Neural crest cell (in vitro differentiated cells): ENCODE measurements around the gene CDC42BPB. TPM values are rescaled to one million over a fixed set of nuclear protein-coding genes. Genes with fewer than 3 reads are reported as not detected.

Source experiments
- DNase-seq: peaks from one replicate; pipeline ENCODE4 v3.0.0; 2021; ENCODE audit warnings: low read depth, mixed read lengths, low spot score
- H3K27ac Mint-ChIP-seq: one replicate; pipeline ENCODE4 v1.8.0; 2021; ENCODE audit warnings: mild to moderate bottlenecking, mixed read lengths; ENCODE audit not compliant: unreplicated experiment
- H3K27me3 Mint-ChIP-seq: 2 replicates; pipeline ENCODE4 v1.8.0; 2021; ENCODE audit warnings: low read depth, mild to moderate bottlenecking, mixed read lengths
- H3K36me3 Mint-ChIP-seq: 2 replicates; pipeline ENCODE4 v1.8.0; 2021; ENCODE audit warnings: low read depth, mild to moderate bottlenecking, mixed read lengths
- H3K4me1 Mint-ChIP-seq: 2 replicates; pipeline ENCODE4 v1.8.0; 2021; ENCODE audit warnings: mixed read lengths
- H3K4me3 Mint-ChIP-seq: one replicate; pipeline ENCODE4 v1.8.0; 2021; ENCODE audit warnings: mild to moderate bottlenecking, mixed read lengths
- H3K9me3 Mint-ChIP-seq: 2 replicates; pipeline ENCODE4 v1.8.0; 2021; ENCODE audit warnings: mixed read lengths
- CTCF ChIP-seq: fragments of 200-600 bp; sonication (generic); conservative IDR thresholded peaks from 2 replicates; pipeline ENCODE4 v1.5.0; 2021; ENCODE audit warnings: antibody characterized with exemption, mild to moderate bottlenecking
- total RNA-seq: library from RNA; stranded (reverse); gene quantifications from 2 replicates; pipeline ENCODE4 v1.2.1, GENCODE V29; 2021

CDC42BPB gene
- total RNA-seq, 1 donor from 2014 or later, result 94.8 TPM

- no peaks in the 10 kb centered on the region for H3K27me3 Mint-ChIP-seq
- DNase-seq, result no peak
- H3K27ac Mint-ChIP-seq, result no peak overlapping the region
- no peaks in the 10 kb centered on the region for H3K36me3 Mint-ChIP-seq
- no peak for TF ChIP-seq CTCF
- peaks cover 17% of the 10 kb centered on the region for H3K4me1 Mint-ChIP-seq
- H3K9me3 Mint-ChIP-seq, result no peaks in the 10 kb centered on the region
- no peak overlapping the region for H3K4me3 Mint-ChIP-seq
Measured at GRCh38 chr14:103061482-103061976, 4.2 kb upstream of the CDC42BPB start.

GRCh38 chr14:103059556-103059955 is 2.2 kb upstream of the CDC42BPB start:
- Mint-ChIP-seq H3K9me3 (no peaks in the 10 kb centered on the region), H3K4me3 (peak overlapping the region; percentile 90)

GRCh38 chr14:103058164-103059055 is 1.1 kb upstream of the CDC42BPB start:
- Mint-ChIP-seq H3K4me1 (peaks cover 36% of the 10 kb centered on the region), H3K36me3 (no peaks in the 10 kb centered on the region), H3K27me3 (no peaks in the 10 kb centered on the region), H3K4me3 (peak overlapping the region; percentile 90), H3K27ac (peak overlapping the region; percentile 71), H3K9me3 (no peaks in the 10 kb centered on the region)
- DNase-seq, result peak; percentile 23
- no peak for TF ChIP-seq CTCF

More at GRCh38 chr14:103059556-103059955, 2.2 kb upstream of the CDC42BPB start:
- no peak for TF ChIP-seq CTCF
- H3K27me3 Mint-ChIP-seq, result no peaks in the 10 kb centered on the region
- H3K27ac Mint-ChIP-seq, result no peak overlapping the region
- DNase-seq, result no peak
- H3K36me3 Mint-ChIP-seq, result no peaks in the 10 kb centered on the region
- H3K4me1 Mint-ChIP-seq, result peaks cover 34% of the 10 kb centered on the region

GRCh38 chr14:103057028-103057371 is 349 bp downstream of the CDC42BPB start:
- Mint-ChIP-seq H3K4me3 (peak overlapping the region; percentile 88), H3K36me3 (no peaks in the 10 kb centered on the region), H3K4me1 (peaks cover 36% of the 10 kb centered on the region)

More at GRCh38 chr14:103057028-103057371, 349 bp downstream of the CDC42BPB start:
- no peak overlapping the region for H3K27ac Mint-ChIP-seq
- no peaks in the 10 kb centered on the region for H3K9me3 Mint-ChIP-seq
- no peaks in the 10 kb centered on the region for H3K27me3 Mint-ChIP-seq
- TF ChIP-seq CTCF, result no peak
- DNase-seq, result peak; percentile 26
